Stimulated activated CD4-positive, alpha-beta T cell treated with anti-CD3 and anti-CD28 coated beads, Interleukin-1b, Interleukin-23, amount 100 ng/mL, for 48 hours (primary cell): Measurements from ENCODE around the gene IFI16.
"Not testable (repeated sequence)": the region's sequence is repeated elsewhere in the genome, so short reads cannot be mapped to it uniquely, and the experiment has no call there.

Source experiments
- DNase-seq: peaks from one replicate; pipeline ENCODE4 v3.0.0-alpha.2; 2020

The IFI16 gene

DNA sequence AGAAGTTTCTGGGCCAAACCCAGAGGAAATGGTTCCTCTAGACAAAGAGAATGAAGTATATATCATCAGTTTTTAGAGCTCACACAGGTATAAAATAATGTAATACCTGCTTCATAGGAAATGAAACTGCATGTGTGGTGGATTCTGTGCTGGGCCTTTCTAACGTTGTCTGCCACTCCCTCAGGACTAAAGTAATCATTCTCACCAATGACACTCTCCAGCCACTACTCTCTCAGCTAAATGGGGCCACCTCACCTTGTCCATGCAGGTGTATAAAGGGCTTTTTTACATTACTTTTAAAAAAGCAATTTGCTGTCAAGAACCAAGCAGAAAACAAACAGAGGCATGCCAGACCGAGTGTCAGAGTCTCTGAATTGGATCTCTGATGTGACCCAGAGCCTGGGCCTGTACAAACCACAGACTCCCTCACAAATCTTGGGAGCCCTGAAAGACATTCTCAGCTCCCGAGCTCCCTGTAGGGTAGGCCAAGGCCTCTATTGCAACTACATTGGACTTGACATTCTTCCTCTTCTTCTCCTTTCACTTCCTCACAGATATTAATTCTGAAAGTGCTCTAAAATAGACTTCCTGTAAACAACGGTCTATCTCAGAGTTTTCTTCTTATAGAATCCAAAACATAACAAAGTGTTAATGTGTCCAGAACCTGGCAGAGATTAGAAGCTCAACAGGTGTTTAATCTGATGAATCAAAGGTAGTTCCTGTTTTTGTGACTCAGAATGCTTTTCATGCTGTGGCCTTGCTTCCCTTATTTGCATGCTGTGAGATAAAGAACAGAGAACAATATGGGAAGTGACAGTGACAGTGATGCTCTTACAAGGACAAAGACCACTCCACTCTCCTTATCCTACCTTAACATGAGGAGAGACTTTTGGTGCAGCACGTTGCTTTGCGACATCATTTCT, 58.3 kb downstream of the IFI16 start:
- no peak for DNase-seq

DNA sequence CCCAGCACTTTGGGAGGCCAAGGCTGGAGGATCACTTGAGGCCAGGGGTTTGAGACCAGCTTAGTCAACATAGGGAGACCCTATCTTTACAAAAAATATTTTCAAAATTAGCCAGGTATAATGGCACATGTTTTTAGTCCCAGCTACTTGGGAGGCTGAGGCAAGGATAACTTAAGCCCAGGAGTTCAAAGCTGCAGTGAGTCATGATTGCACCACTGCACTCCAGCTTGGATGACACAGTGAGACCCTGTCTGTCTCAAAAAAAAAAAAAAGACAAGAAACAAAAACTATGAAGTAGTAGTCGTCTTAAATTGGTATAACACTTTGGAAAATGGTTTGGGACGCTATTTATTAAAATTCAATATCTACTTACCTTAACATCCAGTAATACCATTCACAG, 59.2 kb downstream of the IFI16 start:
- DNase-seq: no peak

DNA sequence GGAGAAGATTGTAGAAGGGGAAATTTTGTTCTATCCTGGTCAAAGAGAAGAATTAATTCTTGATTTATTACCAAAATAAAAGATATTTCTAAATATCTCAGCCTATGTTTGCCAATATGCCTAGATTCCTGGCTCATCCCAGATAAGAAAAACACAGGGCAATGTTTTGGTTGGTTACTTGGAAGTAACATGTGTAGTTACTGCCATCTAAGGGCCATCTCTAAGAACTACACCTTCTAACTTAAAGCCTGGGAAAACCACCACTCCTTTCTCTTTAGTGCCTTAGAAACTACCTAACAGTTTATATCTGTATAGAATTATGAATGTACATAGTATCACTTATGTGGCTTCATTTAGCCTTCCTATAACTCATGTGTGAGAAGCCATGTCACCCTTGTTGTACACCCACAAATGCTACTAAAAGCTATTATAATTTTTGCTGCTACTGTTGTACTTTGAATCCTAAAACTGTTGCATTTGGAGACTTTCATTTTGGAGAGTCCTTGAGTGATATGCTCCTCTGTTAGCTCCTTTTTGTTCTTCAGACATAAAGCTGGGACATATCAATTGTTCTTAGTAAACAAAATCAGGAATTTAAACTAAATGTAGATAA, 62.4 kb downstream of the IFI16 start:
- DNase-seq: no peak

DNA sequence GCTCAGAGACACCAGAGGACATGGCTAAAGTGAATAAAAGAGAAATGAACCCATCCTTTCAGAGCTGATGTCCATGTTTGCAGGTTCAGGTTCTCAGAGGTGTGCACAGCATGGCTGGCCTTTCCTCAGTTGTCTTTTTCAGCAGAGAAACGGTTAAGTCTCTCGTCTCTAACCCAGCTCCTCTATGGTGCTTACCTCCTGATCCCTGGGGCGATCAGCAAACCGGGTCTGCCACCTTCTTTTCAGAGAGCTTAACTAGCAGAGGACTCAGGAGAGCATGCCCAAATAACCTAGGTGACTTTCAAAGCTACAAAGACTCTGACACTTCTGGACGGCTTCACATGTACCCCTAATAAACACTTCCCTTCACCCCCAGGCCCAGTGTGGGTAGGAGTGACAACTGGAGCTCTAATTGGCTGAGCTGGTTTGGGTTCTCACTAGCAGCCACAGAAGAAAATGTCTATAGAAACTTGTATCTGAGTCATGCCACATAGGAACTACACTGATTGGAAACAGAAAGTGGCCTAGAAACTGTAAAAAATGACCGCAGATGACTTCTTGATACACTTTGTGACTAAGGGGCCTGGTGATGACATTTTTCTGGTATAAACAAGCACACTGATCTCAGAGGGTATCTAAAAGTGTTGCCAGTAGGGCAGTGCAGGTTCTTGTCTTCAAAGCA, 66.9 kb downstream of the IFI16 start, which contains the start of gene AIM2:
AIM2 (minus strand) TSS at position 329 of the 682 bp plus-strand sequence. CDS start 3,267 bp downstream, outside the sequence.
- DNase-seq: peak; percentile 77

DNA sequence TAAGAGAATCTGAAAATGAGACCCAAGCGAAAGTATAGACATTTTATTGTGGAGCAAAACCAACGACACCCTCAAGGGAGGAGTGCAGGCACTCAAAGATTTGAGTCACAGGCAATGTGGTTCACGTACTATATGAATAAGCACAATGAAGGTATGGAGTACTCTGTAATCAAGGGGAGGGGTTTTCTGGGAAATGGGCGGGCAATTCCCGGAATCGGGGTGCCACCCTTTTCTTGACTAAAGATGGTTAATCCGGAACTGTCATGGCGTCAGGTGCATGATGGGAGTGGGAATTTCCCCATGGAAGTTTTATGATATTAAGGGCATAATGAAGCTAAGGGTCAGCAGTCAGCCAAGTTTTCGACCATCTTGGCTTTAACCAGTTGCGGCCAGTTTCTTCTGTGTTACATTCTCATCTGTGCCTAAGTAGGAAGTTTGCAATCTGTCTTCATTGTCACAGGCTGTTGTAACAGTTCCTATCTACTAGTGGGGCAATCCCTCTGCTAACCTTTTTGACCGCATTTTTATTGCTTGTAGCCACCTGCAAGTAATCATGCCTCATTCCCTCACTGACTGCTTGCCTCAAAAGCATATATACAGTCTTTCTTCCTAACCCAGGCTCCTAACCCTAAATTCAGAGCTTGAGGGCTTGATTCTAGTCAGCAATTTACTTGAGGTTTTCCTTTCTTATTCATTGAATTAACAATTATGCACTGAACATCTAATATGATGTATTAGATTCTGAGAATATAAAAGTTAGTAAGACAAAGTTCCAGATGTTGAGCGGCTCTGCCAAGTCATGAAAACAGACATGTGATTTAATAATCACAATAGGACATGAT, 67.6 kb downstream of the IFI16 start:
- DNase-seq: peak; percentile 98

DNA sequence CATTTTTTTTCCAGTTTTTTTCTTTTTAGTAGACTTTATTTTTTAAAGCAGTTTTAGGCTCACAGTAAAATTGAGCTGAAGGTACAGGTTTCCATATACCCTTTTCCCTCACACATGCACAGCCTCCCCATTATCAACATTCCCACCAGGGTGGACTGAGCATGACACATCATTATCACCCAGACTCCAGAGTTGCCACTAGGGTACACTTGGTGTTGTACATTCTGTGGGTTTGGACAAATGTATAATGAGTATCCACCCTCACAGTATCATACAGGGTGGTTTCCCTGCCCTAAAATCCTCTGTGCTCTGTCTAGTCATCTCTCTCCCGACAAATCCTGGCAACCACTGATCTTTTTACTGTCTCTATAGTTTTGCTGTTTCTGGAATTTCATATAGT, 69.8 kb downstream of the IFI16 start:
- no peak for DNase-seq

DNA sequence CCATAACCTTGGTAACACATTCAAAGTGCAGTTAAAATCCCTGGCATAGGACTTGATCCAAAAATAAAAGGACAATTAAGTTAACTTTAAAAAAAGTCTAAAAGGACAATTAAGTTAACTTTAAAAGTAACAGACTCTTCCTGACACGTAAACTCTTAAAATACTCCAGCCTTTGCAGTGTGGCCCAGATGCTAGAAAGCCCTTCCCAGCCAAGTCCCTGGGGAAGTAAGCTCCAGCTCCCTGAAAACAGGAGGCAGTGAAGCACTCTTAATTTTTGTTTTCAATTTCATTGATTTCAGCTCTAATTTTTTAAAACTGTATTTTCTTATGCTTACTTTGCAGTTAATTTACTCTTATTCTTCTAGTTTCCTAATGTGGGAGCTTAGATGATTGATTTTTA, 71.9 kb downstream of the IFI16 start:
- DNase-seq: no peak

DNA sequence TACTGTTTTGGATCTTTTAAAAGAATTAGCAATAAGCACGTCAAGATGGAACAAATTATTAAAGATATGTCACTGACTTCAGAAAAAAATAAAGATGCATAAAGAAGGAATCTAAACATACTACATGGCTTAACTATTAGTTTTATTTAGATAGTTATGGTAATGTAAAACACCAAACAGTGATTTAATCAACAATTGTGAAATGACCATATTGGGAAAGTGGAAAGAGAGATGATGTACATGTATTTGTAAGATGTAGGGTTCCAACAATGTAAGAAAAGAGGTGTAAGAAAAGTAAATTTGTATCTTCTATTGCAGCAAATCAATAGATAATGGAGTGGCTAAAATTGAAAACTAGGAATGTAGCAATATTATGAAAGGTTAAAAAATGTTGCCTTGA, 73.3 kb downstream of the IFI16 start:
- DNase-seq: no peak

DNA sequence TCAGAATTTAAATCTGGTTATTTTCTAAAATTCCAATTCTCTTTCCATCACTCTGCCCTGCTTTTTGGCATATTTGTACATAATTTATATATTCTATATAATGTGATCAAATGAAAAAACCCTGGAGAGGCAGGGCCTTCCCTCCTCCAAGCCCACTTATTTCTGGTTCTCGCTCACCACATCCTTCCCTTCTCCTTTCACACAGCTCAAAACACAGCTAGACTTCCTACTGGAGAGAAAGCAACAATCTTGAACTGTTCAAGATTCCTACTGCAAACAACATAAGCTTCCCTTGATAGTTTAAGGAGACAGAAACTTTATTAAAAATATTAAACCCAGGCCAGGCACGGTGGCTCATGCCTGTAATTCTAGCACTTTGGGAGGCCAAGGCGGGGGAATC, 74.4 kb downstream of the IFI16 start:
- no peak for DNase-seq

DNA sequence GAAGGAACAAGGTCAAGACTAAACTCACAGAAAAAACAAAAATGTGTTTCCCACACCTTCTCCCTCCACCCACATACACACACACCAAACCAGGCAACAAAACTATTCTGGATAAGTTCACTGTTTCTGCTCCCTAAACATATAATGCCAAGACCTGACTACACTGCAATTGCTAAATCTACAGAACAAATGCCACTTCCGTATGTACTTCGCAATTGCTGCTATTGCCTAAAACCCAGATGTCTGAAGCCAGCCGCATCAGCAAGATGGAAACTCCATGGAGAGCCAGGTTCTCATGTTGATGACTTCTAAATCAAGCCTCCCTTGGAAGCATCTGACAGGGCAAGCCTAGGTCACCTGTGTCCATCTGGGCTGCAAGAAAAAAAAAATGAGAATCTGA, 75.2 kb downstream of the IFI16 start:
- no peak for DNase-seq

DNA sequence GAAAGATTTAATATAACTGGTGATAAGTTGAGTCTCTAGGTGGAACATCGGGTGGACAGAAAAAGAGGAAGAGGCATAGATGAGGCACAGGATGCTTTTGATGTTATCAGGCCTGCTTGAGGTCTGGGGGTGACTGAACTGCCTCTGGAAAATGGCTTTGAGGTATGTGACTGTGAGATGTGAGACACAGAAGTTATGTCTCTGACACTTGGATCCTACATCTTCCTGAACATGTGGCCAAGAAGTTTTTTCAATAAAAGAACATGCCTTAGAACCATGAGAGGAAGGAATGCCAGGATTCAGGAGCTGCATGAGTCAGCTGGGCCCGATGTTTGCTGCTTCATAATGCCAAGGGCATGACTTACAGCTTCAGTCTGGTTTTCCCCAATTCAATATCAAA, 78.3 kb downstream of the IFI16 start:
- DNase-seq: no peak

DNA sequence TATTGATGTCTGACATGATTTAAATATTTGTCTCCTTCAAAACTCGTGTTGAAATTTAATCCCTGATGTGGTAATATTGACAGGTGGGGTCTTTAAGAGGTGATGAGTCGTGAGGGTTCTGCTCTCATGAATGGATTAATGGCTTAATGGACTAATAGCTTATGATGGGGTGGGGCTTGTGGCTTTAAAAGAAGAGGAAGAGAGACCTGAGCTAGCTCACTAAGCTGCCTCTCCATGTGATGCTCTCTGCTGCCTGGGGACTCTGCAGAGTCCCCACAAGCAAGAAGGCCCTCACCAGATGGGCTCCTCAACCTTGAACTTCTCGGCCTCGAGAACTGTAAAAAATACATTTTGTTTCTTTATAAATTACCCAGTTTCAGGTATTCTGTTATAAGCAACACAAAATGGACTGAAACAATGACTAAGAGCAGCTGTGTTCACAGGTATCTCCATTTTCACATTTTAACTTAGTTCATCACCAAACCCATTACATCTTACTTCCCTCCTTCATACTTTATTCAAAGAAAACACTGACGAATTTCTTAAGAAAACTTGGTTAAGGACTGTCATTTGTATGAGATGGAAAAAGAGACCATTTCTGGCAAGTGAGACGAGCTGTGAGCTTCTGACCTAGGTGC, 79.0 kb downstream of the IFI16 start:
- DNase-seq: no peak

DNA sequence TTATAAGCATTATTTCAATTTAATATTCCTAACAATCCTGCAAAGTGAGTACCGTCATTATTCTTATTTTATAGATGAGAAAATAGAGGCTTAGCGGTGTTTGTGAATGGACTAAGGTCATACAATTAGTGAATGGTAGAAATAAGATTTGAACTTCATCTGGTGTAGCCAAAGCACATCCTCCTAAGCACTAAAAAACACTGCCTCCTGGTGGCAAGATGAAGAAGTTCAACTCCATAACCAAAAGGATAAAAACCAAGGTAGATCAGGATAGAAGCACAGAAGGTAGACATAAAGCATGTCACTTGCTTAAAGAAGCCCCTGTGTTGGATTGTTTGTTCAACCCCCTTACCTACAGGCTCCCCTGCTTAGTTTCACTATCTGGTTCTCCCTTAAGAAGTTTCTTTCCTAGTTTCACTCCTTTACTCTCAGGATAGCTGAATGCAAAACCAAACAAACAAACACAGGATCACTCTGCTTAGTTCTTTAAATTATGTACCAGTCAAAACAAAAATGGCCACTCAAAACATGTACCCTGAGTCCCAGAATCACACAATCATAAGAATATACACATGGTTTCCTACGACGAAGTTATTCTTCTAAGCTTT, 79.6 kb downstream of the IFI16 start:
- DNase-seq: no peak

DNA sequence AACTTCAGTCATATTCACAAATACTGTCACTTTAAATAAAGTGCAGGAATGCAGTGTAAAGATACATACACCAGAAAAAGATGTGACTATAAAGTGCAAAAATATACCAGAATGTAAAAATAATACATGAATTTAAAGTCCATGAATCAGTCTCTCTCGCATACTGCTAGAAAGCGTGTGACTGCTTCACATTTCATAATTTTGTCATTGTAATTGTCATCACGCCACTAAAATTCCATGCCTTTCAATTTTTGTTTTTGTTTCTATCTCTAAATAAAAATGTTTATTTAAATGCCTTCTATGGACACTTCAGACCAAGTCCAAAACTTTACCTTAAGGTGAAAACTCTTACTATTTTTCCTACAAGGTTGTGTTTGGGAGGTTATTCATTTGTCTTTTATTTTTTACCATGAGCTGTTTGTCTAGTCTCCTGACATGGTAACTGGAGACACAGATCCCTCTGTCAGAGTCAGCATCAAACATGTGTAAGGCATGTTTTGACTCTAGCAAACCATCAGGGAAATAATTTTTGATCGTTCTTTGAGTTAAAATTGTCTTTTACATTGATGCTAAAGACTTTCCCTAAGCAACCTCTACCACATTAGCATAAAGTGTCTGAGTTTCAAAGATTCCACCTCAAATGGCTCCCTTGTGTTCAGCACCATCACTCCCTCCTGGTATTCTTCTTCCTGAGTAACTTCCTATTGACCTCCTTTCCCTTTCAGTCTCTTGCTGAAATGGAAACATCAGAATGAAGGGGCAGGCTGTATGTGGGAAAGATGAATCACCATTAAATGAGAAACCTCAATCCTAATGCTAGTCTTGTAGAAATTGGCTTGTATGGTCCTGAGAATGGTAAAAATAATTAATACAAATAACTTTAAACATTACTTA, 80.8 kb downstream of the IFI16 start:
- no peak for DNase-seq

DNA sequence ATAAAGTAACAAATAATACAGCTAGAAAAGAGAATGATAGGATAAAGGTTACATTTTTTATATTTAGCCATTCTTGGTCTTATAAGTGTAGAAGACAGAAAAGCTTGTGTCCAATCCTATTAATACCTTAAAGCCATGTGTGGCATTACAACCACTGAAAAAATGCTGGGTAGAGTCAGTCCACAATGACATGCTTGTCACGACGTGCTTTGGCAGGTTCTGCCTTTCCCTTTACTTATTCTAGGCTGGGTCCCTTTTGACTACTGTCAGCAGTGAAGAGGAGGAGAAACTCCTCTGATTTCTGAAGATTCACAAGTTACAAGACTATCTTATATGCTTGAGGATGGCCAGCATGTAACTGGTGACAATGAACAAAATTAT, 81.5 kb downstream of the IFI16 start:
- DNase-seq: no peak

DNA sequence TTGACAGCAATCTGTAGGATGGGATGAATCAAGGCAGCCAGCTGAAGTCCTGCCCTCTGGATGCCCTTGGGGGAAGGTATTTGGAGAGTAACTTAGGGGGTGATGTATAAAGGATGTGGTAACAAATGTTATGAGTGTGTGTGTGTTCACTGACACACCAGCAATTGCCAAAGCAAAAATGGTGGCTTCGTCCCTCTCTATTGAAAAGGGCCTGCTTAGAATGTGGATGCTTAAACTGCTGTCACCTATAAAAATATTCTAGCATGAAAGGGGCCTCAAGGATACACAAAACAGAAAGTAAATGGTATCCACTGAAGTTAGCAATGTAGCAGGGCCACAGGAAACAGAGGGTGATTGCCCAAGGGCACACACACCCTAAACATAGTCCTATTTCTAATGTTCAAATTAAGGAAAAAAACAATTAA, 81.9 kb downstream of the IFI16 start:
- peak; percentile 61 for DNase-seq

DNA sequence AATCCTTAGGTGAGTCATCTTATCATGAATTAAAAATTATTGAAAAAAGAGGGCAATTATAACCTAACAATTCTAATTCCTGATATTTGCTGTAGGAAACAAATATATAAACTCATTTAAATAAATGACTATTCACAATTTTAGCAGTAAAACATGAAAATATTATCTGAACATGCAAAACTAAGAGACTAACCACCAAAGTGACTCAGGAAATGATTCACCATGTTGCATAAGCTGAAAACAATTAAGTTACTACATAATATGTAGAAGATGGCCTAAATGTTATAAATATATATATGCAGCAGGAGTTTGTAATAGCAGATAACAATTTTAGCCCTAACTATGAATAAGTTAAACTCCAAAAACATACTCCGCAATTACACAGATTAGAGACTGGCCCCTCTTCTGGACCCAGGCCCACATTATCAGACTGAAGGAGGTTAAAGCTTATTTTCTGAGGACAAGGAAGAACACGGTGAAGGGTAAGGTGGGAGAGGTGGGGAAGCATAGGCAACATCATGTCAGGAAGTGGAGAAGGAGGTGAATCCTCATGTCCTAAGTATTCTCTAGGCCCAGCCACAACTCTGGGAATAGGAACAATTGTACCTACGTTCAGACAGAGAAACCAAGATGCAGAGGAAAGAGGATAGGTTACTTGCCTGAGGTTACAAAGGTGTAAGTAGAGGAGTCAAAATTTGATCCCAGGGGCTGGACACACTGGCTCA, 82.5 kb downstream of the IFI16 start:
- no peak for DNase-seq

DNA sequence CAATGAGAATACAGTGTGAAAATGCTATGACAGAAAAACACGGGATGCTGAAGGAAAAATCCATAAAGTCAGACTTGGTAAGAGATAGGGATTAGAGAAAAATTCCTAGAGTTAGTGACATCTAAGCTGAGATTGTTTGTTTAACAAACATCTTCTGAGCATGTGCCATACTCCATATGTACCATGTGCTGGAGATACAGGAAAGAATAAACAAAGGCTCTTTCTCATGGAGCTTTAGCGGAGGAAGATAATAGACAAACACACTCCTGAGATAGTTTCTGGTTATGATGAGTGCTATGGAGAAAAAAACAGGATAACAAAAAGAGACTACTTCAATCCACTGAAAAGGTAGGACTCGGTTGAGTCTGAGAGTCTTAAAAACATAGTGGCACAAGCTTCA, 88.9 kb downstream of the IFI16 start:
- DNase-seq: no peak

DNA sequence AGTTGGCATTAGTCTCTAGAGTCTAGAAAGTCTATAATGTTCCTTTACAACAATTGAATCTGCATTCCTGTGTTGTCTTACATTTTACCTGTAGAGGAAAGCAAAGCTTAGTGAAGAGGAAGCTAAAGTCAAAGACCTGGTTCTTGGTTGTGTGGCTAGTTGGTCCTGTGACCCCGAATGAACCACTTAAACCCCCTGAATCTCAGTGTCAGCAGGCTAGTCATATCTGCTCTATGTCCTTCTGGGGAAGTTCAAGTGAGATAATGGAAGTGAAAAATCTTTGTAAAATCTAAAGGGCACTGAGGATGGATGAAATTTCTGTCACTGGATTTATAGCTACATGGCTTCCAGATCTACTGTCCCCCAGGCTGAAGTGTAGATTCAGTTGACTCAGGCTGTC, 90.9 kb downstream of the IFI16 start:
- no peak for DNase-seq

DNA sequence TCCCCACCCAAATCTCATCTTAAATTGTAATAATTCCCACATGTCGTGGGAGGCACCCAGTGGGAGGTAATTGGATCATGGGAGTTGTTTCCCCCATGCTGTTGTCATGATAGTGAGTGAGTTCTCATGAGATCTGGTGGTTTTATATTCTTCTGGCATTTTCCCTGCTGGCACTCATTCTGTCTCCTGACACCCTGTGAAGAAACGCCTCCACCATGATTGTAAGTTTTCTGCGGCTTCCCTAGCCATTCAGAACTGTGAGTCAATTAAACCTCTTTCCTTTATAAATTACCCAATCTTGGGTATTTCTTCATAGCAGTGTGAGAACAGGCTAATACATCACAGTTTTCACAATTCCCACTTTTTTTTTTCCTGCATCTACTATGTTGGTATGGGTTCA, 93.3 kb downstream of the IFI16 start:
- DNase-seq: not testable (repeated sequence)
